ENCODE results near the gene PHF21A.

The PHF21A gene

DNA sequence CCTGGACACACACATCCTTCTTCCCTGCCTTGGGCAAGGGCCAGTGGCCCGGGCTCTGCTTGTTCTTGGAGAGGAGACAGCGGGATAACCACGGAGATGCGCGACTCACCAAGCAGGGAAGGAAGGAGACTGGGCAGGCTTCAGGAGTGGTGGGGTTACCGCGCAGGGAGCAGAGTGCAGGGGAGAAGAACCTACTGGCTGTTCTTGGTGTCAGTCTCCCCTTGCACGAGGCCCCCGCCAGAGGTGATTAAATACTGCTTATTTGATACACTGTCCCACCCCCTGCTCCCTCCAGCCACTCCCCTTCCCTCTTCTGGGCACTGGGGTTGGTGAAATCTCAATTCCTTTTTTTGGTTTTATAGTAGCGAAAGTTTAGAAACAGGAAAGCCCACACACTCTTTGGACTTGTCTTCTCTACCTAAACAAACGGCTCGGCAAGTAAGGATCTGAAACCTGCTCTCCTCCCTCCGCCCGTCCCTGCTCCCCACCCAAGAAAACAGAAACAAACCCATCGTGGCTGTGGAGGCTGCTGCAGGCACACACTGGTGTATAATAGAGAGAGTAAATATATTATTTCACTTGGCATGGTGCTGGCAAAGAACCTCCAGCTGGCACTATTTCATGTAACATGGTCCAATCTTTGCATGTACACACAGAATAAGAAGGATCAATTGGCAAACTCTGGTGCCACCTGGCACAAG lies 188.0 kb downstream of the PHF21A start:
- no peak for DNase-seq

DNA sequence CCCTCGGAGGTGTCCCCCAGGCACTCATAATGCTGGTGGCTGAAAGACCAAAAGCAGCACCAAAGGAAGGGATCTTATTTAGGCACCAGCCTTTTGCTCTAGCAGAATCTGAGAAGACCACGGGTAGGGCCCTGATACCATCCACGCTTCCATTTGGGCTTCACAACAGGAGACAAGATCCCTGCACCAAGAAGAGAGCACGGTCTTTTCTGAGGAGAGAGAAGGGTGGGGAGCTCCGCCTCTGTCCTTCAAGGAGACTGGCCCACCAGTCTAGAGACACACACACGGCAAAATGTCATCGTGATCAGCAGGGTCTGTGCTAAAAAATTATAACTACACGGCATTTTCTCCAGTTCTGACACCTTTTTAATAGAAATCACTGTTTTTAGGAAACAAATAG lies 189.0 kb downstream of the PHF21A start:
- DNase-seq, result no peak

GRCh38 chr11:45931739-45932138 lies 189.5 kb downstream of the PHF21A start:
- DNase-seq, result no peak

GRCh38 chr11:45930951-45931570 lies 190.2 kb downstream of the PHF21A start:
- no peak for DNase-seq

- DNase-seq, result no peak
Observed at GRCh38 chr11:45930031-45930794, 191.0 kb downstream of the PHF21A start.

GRCh38 chr11:45929486-45930030 lies 191.7 kb downstream of the PHF21A start:
- no peak for DNase-seq

DNA sequence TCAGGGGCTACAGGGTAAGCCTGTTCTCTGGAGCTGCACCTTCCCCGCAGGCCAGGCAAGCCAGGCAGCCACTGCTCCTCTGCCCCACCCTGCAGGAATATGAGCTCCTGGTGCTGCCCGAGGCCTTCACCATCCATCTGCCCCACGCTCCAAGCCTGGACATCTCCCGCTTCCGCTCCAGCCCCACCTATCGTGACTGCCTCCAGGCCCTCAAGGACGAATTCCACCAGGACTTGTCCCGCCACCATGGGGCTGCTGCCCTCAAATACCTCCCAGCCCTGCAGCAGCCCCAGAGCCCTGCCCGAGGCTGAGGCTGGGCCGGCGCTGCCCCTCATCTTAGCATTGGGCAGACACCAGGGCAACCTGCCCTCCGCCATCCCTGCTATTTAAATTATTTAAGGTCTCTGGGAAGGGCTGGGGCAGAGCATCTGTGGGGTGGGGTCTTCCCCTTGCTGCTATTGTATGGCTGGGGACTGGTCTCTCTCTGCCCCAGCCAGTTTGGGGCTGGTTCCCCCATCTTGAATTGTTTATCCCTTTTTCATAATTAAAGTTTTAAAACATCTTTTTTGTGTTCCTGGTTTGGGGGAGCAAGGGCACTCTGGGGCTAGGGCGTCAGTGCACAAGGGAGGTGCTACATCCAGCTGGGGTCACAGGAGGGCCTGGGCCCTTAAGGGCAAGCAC lies 192.6 kb downstream of the PHF21A start:
- DNase-seq, result no peak

DNA sequence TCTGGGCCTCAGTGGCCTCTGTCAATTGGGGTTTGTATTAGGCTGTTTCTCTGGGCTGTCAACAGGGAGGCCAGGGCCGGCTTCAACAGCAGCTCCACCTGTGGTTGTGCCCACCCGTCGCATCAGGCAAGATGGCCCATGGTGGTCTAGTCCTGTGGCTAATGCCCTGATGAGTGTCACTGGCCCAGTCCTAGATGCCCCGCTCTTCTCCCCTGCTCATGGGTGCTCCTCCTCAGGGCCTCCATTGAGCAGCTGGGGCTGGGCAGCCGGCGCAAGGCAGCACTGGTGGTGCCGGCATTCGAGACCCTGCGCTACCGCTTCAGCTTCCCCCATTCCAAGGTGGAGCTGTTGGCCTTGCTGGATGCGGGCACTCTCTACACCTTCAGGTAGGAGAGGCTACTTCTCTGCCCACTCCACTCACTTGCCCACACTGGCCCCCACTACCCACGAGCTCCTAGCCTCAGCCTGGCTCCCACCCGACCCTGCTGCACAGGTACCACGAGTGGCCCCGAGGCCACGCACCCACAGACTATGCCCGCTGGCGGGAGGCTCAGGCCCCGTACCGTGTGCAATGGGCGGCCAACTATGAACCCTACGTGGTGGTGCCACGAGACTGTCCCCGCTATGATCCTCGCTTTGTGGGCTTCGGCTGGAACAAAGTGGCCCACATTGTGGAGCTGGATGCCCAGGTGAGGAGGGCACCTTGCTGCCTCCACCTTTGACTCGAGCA lies 193.4 kb downstream of the PHF21A start:
- DNase-seq, result no peak

GRCh38 chr11:45927332-45927683 lies 193.9 kb downstream of the PHF21A start:
- DNase-seq, result no peak

- no peak for DNase-seq
Observed at GRCh38 chr11:45926536-45927331, 194.5 kb downstream of the PHF21A start.

- no peak for DNase-seq
Observed at GRCh38 chr11:45926001-45926401, 195.3 kb downstream of the PHF21A start.

DNA sequence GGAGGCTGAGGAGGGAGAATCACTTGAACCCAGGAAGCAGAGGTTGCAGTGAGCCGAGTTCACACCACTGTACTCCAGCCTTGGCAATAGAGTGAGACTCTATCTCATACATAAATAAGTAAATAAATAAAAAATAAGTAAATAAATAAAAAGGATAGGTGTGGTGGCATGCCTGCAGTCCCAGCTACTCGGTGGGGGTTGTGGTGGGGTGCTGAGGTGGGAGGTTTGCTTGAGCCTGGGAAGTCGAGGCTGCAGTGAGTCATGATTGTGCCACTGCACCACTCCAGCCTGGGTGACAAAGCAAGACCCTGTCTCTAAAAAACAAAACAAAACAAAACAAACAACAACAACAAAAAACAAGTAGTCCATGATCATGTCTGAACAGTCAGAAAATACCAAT lies 195.7 kb downstream of the PHF21A start:
- no peak for DNase-seq

- DNase-seq, result no peak
Observed at GRCh38 chr11:45924927-45925326, 196.3 kb downstream of the PHF21A start.

GRCh38 chr11:45924036-45924915 lies 197.0 kb downstream of the PHF21A start:
- DNase-seq, result no peak

- DNase-seq, result no peak
Observed at GRCh38 chr11:45922425-45923082, 198.7 kb downstream of the PHF21A start, which contains the start of gene LARGE2. Gene LARGE2 (plus strand): TSS chr11:45922656. CDS start chr11:45922883, 227 bp downstream.

DNA sequence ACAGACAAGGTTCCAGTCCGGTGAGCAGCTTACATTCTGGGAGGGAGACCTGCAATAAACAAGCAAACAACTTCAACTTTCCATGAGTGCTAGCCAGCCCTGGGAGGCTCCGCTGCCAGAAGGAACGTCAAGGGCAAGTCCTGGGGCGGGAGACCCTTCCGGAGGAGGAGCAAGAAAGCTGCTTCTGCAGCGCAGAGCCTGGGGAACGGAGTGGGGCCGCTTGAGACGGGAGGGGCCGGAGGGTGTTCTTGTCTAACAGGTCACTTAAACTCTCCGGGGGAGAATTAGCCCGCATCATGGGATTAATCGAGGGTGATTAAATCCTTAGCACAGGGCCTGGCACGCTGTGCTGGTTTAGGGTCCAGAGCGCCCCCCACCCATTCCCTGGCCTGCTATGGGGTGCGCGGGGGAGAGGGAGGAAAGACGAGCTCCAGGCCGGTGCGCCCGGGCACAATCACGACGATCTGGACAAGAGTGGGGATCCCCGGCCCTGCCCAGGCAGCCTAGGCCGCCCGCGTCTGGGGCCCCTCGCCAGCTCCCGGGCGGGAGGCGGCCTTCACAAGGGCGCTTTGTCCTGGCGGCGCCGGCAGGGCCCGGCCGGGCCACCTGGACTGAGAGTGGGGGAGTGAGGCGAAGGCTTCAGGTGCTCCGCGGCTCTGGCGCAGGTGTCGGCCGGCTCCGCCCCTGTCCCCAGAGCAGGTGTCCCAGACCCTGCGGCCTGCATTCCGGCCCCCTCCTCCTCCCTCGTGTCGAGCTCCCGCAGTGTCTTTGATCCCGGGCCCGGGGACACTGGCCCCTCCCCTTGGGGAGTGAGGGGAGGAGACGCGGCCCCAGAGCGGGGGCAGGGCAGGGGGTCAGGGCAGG lies 199.5 kb downstream of the PHF21A start:
- no peak for DNase-seq

DNA sequence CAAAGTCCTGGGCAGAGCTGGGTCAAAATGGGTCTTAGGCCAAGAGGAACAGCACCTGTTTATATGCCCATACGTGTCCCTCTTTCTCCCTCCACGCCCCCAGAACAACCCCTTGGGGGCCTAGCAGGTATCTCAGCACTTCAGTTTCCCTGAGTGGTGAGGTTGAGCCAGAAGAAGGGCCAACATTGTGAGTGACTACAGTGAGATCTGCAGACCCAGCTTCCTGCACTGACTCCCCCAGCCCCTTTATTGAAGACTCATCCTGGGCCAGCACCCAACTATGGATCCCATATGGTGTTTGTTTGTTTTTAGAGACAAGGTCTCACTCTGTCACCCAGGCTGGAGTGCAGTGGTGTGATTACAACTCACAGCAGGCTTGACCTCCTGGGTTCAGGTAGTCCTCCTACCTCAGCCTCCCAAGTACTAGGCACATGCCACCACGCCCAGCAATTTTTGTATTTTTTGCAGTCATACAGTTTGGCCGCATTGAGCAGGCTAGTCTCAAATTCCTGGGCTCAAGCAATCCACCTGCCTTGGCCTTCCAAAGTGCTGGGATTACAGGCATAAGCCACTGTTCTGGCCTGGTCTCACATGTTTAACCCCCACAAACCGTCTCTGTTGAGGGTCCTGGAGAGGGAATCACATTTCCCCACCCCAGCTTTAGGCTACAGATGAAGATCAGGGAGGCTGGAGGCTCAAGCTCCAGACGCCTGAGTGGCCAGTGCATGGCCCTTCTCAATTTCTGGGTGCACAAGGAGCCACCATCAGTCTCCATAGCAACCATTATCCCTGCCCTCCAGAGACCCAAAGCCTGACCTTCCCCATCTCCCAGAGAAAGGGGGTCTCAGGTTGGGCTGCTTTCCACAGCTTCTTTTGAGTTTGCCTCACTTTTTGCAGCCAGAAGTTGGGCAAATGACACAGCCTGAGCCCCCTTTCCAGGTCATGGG lies 200.4 kb downstream of the PHF21A start:
- DNase-seq, result no peak
